IMR-90 (cell line): ENCODE results near the gene RFTN1. TPM values are rescaled to one million over a fixed set of nuclear protein-coding genes. Genes with fewer than 3 reads are reported as not detected.

Experiments used
- ATAC-seq: fragments of 200-7000 bp; cut with Tn5 transposase; 2 replicates; pipeline ENCODE4 v1.9.1; 2020; ENCODE audit warnings: low read depth, mild to moderate bottlenecking, moderate library complexity
- BruUV-seq: library from RNA; stranded (reverse); fragments of 400-500 nt; replicated peaks from 2 replicates; lab custom pipeline; 2021; lab: Mats Ljungman, UMichigan
- CTCF ChIA-PET: fragments of 300-600 bp; formaldehyde crosslinking; extraction: SDS; loops from one replicate; lab custom pipeline; 2021; ENCODE audit warnings: antibody characterized with exemption; lab: Yijun Ruan, JAX
- POLR2A ChIA-PET: fragments of 300-600 bp; sonication (Branson Sonifier 250); formaldehyde crosslinking; loops from one replicate; lab custom pipeline; 2022; ENCODE audit warnings: antibody characterized with exemption; ENCODE audit not compliant: unreplicated experiment; lab: Charles Lee
- DNase-seq: peaks from one replicate; pipeline ENCODE4 v3.0.0; 2013
- H2AFZ ChIP-seq: replicated peaks from 2 replicates; pipeline ENCODE3; 2013; ENCODE audit warnings: low read length, mild to moderate bottlenecking; ENCODE audit not compliant: poor library complexity
- H2AK5ac ChIP-seq: 2 replicates; pipeline ENCODE4 v1.6.1; 2013; ENCODE audit warnings: low read depth, low read length, inconsistent platforms
- H2AK9ac ChIP-seq: replicated peaks from 2 replicates; pipeline ENCODE3; 2013; ENCODE audit warnings: mild to moderate bottlenecking, low read depth, low read length, moderate library complexity; ENCODE audit not compliant: poor library complexity
- H2BK120ac ChIP-seq: 2 replicates; pipeline ENCODE4 v1.6.1; 2013; ENCODE audit warnings: low read depth, low read length, inconsistent platforms
- H2BK15ac ChIP-seq: 3 replicates; pipeline ENCODE4 v1.6.1; 2013; ENCODE audit warnings: low read depth, low read length, inconsistent platforms
- H2BK20ac ChIP-seq: 2 replicates; pipeline ENCODE4 v1.6.1; 2013; ENCODE audit warnings: low read depth, mild to moderate bottlenecking, inconsistent platforms, low read length, moderate library complexity
- H2BK5ac ChIP-seq: 2 replicates; pipeline ENCODE4 v1.6.1; 2013; ENCODE audit warnings: mild to moderate bottlenecking, low read depth, low read length, inconsistent platforms; ENCODE audit not compliant: poor library complexity, severe bottlenecking
- H3K14ac ChIP-seq: replicated peaks from 2 replicates; pipeline ENCODE4 v1.6.1; 2013; ENCODE audit warnings: low read depth, low read length, inconsistent platforms
- H3K18ac ChIP-seq: 2 replicates; pipeline ENCODE4 v1.6.1; 2013; ENCODE audit warnings: low read depth, low read length, control low read depth
- H3K23ac ChIP-seq: 2 replicates; pipeline ENCODE4 v1.6.1; 2013; ENCODE audit warnings: low read depth, low read length, inconsistent platforms
- H3K27ac ChIP-seq: 2 replicates; pipeline ENCODE4 v1.5.1; 2013; ENCODE audit warnings: mild to moderate bottlenecking, control low read depth, low read length; ENCODE audit not compliant: insufficient read depth
- H3K27me3 ChIP-seq: 2 replicates; pipeline ENCODE4 v1.6.1; 2013; ENCODE audit warnings: low read length; ENCODE audit not compliant: control insufficient read depth, insufficient read depth
- H3K36me3 ChIP-seq: 2 replicates; pipeline ENCODE4 v1.6.1; 2013; ENCODE audit warnings: low read length, mixed read lengths; ENCODE audit not compliant: control insufficient read depth, insufficient read depth
- H3K4ac ChIP-seq: 2 replicates; pipeline ENCODE4 v1.6.1; 2013; ENCODE audit warnings: low read depth, low read length, inconsistent platforms
- H3K4me1 ChIP-seq: 2 replicates; pipeline ENCODE4 v1.6.1; 2013; ENCODE audit warnings: low read length, mixed read lengths; ENCODE audit not compliant: control insufficient read depth, insufficient read depth
- H3K4me2 ChIP-seq: 2 replicates; pipeline ENCODE4 v1.6.1; 2013; ENCODE audit warnings: low read depth, mild to moderate bottlenecking, control low read depth, low read length, moderate library complexity
- H3K4me3 ChIP-seq: 2 replicates; pipeline ENCODE4 v1.5.1; 2013; ENCODE audit warnings: low read depth, mild to moderate bottlenecking, control low read depth, low read length, moderate library complexity; ENCODE audit not compliant: insufficient read depth
- H3K56ac ChIP-seq: 2 replicates; pipeline ENCODE4 v1.6.1; 2013; ENCODE audit warnings: low read length, inconsistent platforms; ENCODE audit not compliant: insufficient read depth; ENCODE audit errors: extremely low read depth
- H3K79me1 ChIP-seq, 2 experiments: 2 replicates each; pipeline ENCODE4 v1.6.1; 2013; ENCODE audit warnings: low read length in 2 of 2, inconsistent platforms in 1 of 2, low read depth in 1 of 2
- H3K9ac ChIP-seq: 2 replicates; pipeline ENCODE4 v1.6.1; 2013; ENCODE audit warnings: low read depth, low read length, control low read depth
- H3K9me1 ChIP-seq: 2 replicates; pipeline ENCODE4 v1.6.1; 2013; ENCODE audit warnings: low read length, inconsistent platforms; ENCODE audit not compliant: insufficient read depth
- H3K9me3 ChIP-seq: 2 replicates; pipeline ENCODE4 v1.6.1; 2013; ENCODE audit warnings: low read length; ENCODE audit not compliant: control insufficient read depth, insufficient read depth
- H4K20me1 ChIP-seq: 2 replicates; pipeline ENCODE4 v1.6.1; 2013; ENCODE audit warnings: low read length, inconsistent platforms; ENCODE audit not compliant: insufficient read depth
- H4K5ac ChIP-seq: 2 replicates; pipeline ENCODE4 v1.6.1; 2013; ENCODE audit warnings: mild to moderate bottlenecking, low read depth, low read length, control low read depth
- H4K8ac ChIP-seq, 2 experiments: 2 replicates each; pipeline ENCODE4 v1.6.1; 2013; ENCODE audit warnings: low read depth in 2 of 2, low read length in 2 of 2, control low read depth in 1 of 2, inconsistent platforms in 1 of 2
- H4K91ac ChIP-seq: 2 replicates; pipeline ENCODE4 v1.6.1; 2013; ENCODE audit warnings: low read depth, low read length, inconsistent platforms; ENCODE audit not compliant: insufficient read depth
- CHD1 ChIP-seq: IDR thresholded peaks from 2 replicates; pipeline ENCODE4 v1.6.1; 2012; ENCODE audit warnings: low read depth, low read length, improper control_type of control experiment
- FOS ChIP-seq: fragments of 150-350 bp; IDR thresholded peaks from 2 replicates; pipeline ENCODE4 v1.6.1; 2016; ENCODE audit warnings: low read depth, low read length
- MAFK ChIP-seq: IDR thresholded peaks from 2 replicates; pipeline ENCODE4 v1.6.1; 2012; ENCODE audit warnings: low read depth, low read length, improper control_type of control experiment
- MAZ ChIP-seq: IDR thresholded peaks from 2 replicates; pipeline ENCODE4 v1.6.1; 2012; ENCODE audit warnings: low read depth, mild to moderate bottlenecking, low read length, improper control_type of control experiment, moderate library complexity, borderline replicate concordance
- MXI1 ChIP-seq: IDR thresholded peaks from 2 replicates; pipeline ENCODE4 v1.6.1; 2012; ENCODE audit warnings: low read depth, mild to moderate bottlenecking, low read length, moderate library complexity, borderline replicate concordance
- NFE2L2 ChIP-seq: fragments of 150-350 bp; IDR thresholded peaks from 2 replicates; pipeline ENCODE4 v1.6.1; 2016; ENCODE audit warnings: low read depth, mild to moderate bottlenecking, low read length
- POLR2A ChIP-seq: IDR thresholded peaks from 2 replicates; pipeline ENCODE4 v1.6.1; 2012; ENCODE audit warnings: mild to moderate bottlenecking, low read depth, low read length
- RAD21 ChIP-seq: IDR thresholded peaks from 2 replicates; pipeline ENCODE4 v1.6.1; 2012; ENCODE audit warnings: low read length, improper control_type of control experiment
- RCOR1 ChIP-seq: IDR thresholded peaks from 2 replicates; pipeline ENCODE4 v1.6.1; 2012; ENCODE audit warnings: mild to moderate bottlenecking, low read length, improper control_type of control experiment; ENCODE audit not compliant: insufficient replicate concordance
- RFX5 ChIP-seq: IDR thresholded peaks from 2 replicates; pipeline ENCODE4 v1.8.0; 2012; ENCODE audit warnings: low read depth, mild to moderate bottlenecking, low read length, moderate library complexity
- SMC3 ChIP-seq: fragments of 150-350 bp; IDR thresholded peaks from 2 replicates; pipeline ENCODE4 v1.6.1; 2016; ENCODE audit warnings: low read depth, mild to moderate bottlenecking, antibody characterized with exemption, low read length, moderate library complexity
- WGBS, 2 experiments: methylation state at CpG; one replicate each; pipeline versions ENCODE4 v1.1.5 to v1.1.7; 2013; ENCODE audit warnings: missing lambda C conversion rate in 2 of 2; ENCODE audit not compliant: insufficient read length in 1 of 2; ENCODE audit errors: extremely low coverage in 2 of 2; 5-methylcytosine and 5-hydroxymethylcytosine counted together
- dilution Hi-C: fragments of 300-500 bp; cut with HindIII; formaldehyde crosslinking; loops from one replicate; pipeline ENCODE4 v1.14.3; 2018; ENCODE audit warnings: low sequenced_read_pairs; ENCODE audit not compliant: unreplicated experiment
- in situ Hi-C: fragments of 300-500 bp; cut with MboI; formaldehyde crosslinking; loops from 3 replicates; pipeline ENCODE4 v1.14.3; 2019; ENCODE audit warnings: low sequenced_read_pairs, inconsistent platforms, mixed read lengths
- intact Hi-C: fragments of 100-400 bp; cut with micrococcal nuclease; formaldehyde crosslinking; loops from 2 replicates; pipeline ENCODE4 v1.10.0; 2022
- polyA plus RNA-seq, 3 experiments: library from polyadenylated mRNA; depleted of rRNA; stranded (reverse); fragments of >200 nt; gene quantifications; 2 replicates each; pipeline ENCODE4 v1.2.3, GENCODE V29; 2012; ENCODE audit warnings: low replicate concordance in 1 of 3
- total RNA-seq: library from RNA; depleted of rRNA; stranded (reverse); fragments of >200 nt; gene quantifications from 2 replicates; pipeline ENCODE4 v1.2.3, GENCODE V29; 2012

RFTN1 gene
- total and polyA plus RNA-seq, 2 of the 4 experiments (the other 2 are of a cell fraction) = 45.0 to 52.0 TPM

DNA sequence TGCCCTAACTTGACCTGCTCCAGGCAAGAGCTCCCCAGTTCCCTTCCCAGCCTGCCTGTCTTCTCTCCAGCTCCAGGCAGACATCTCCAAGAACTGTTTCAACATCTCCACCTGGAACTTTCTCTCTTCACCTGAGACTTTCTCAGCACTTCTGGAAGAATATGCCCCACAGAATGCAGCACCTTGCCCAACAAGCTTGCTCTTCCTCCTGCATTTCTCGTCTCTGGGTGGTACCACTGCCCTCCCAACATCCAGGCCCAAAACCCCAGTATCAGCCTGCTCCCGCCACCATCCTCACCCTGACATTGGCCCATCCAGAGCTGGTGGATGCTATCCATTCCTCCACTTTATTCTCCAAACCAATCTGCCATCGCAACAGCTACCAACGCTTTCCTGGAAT, 8.8 kb downstream of the RFTN1 start:
- Histone ChIP-seq H3K79me1 (peaks cover 46 to 90% of the 10 kb centered on the region in 2 experiments), H2BK15ac (no peak overlapping the region), H4K5ac (no peak overlapping the region), H2AFZ (no peak overlapping the region), H3K9ac (no peak overlapping the region), H3K4me3 (no peak overlapping the region), H3K14ac (peak overlapping the region; percentile 23; the same call in 1 of the 2 replicates), H4K8ac (no peak overlapping the region), H3K9me1 (peaks cover 46% of the 10 kb centered on the region), H3K36me3 (peaks cover 12% of the 10 kb centered on the region), H4K20me1 (peaks cover 76% of the 10 kb centered on the region), H2BK120ac (no peak overlapping the region), H2AK5ac (peak overlapping the region; percentile 31), H3K9me3 (no peaks in the 10 kb centered on the region), H3K18ac (no peak overlapping the region), H3K4me2 (no peak overlapping the region), H3K27ac (no peak overlapping the region), H2BK20ac (no peak overlapping the region), H2BK5ac (no peak overlapping the region), H2AK9ac (no peak overlapping the region), H3K23ac (peak overlapping the region; percentile 63), H3K4ac (no peak overlapping the region; the same call in 1 of the 2 replicates), H3K56ac (no peak overlapping the region), H3K27me3 (no peaks in the 10 kb centered on the region), H3K4me1 (peaks cover 18% of the 10 kb centered on the region), H4K91ac (no peak overlapping the region)
- 100% methylated on average over 2 of the region's 4 CpGs; no CpG with 5 or more reads in 1 of the 2 experiments for WGBS, 2 experiments
- ChIA-PET CTCF (no interaction called here), POLR2A (no interaction called here)
- intact Hi-C loops (no loop called here), in situ Hi-C loops (no loop called here), dilution Hi-C loops (no loop called here)
- no peak for DNase-seq
- no TSS peak for BruUV-seq
- TF ChIP-seq SMC3 (no peak), NFE2L2 (no peak), RFX5 (no peak), FOS (no peak), MAZ (no peak), RAD21 (no peak), POLR2A (no peak), MXI1 (no peak), CHD1 (no peak), RCOR1 (no peak), MAFK (no peak)
- ATAC-seq = no peak
